DOHH2 (cell line): ENCODE data around the gene ST3GAL4.

ENCODE experiments used
- EZH2phosphoT487 ChIP-seq: fragments of 200-600 bp; sonication (generic); IDR thresholded peaks from 2 replicates; pipeline ENCODE4 v1.6.1; 2017; ENCODE audit warnings: borderline replicate concordance, mild to moderate bottlenecking, antibody characterized with exemption, low read length, moderate library complexity, mixed read lengths
- TF ChIP-seq, protein P1 (sequence below): fragments of 200-600 bp; sonication (generic); IDR thresholded peaks from one replicate; pipeline ENCODE4 v1.5.1; 2014; ENCODE audit warnings: antibody characterized with exemption, mild to moderate bottlenecking, low read depth, low read length; ENCODE audit not compliant: poor library complexity, severe bottlenecking

DNA sequence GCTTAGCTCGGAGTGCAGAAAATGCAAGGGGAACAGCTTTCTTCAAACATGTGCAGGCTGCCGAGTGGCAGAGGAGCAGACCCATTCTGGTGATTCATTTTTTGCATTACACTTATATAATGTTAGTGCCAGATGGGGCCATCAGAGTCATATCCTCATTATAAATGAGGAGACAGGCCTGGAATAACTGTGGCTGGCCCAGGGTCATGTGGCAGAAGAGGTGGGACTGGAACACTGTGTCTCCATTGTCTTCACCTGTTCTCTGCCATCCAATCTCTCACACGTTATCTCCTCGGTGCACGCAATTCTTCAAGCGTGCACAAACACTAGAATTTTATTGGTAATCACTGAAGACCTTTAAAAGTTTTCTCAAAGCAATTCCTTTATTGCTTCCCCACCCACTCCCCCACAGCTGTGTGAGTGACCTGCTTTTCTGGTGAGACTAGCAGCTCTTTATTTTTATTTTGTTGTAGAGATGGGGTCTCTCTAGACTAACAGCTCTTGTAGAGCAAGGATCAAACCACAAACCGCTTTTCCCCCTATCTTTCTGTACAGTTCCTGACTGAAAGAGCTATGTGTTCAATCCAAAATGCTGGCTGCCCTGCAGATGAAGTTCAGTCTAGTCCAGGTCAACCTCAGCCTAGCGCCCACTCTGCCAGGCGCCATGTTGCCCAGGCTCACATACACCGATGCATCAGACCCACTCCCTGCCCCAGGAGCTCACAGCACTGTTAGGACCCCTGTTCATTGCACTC, 75.3 kb downstream of the ST3GAL4 start:
- TF ChIP-seq, protein P1, sequence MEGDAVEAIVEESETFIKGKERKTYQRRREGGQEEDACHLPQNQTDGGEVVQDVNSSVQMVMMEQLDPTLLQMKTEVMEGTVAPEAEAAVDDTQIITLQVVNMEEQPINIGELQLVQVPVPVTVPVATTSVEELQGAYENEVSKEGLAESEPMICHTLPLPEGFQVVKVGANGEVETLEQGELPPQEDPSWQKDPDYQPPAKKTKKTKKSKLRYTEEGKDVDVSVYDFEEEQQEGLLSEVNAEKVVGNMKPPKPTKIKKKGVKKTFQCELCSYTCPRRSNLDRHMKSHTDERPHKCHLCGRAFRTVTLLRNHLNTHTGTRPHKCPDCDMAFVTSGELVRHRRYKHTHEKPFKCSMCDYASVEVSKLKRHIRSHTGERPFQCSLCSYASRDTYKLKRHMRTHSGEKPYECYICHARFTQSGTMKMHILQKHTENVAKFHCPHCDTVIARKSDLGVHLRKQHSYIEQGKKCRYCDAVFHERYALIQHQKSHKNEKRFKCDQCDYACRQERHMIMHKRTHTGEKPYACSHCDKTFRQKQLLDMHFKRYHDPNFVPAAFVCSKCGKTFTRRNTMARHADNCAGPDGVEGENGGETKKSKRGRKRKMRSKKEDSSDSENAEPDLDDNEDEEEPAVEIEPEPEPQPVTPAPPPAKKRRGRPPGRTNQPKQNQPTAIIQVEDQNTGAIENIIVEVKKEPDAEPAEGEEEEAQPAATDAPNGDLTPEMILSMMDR, result no peak
- TF ChIP-seq EZH2phosphoT487, result no peak
